WERI-Rb-1 (cell line): ENCODE results near the gene NINJ2.

Experiments
- DNase-seq: peaks from one replicate; pipeline ENCODE4 v3.0.0-alpha.2; 2020
- H3K27ac ChIP-seq: fragments of 250-450 bp; sonication (Bioruptor Pico); 2 replicates; pipeline ENCODE4 v1.5.1; 2020; ENCODE audit warnings: mild to moderate bottlenecking, moderate library complexity
- H3K27me3 ChIP-seq: fragments of 250-450 bp; sonication (Bioruptor Pico); 2 replicates; pipeline ENCODE4 v1.5.1; 2021; ENCODE audit warnings: mild to moderate bottlenecking, low read depth, moderate library complexity; ENCODE audit not compliant: insufficient read depth, severe bottlenecking
- H3K36me3 ChIP-seq: fragments of 250-450 bp; sonication (Bioruptor Pico); 2 replicates; pipeline ENCODE4 v1.5.1; 2020; ENCODE audit warnings: mild to moderate bottlenecking, moderate library complexity
- H3K4me3 ChIP-seq: 2 replicates; pipeline ENCODE4 v1.5.1; 2011; ENCODE audit warnings: low read depth, mild to moderate bottlenecking, control low read depth, low read length
- H3K9me3 ChIP-seq: fragments of 250-450 bp; sonication (Bioruptor Pico); 2 replicates; pipeline ENCODE4 v1.5.1; 2021; ENCODE audit warnings: mild to moderate bottlenecking, moderate library complexity; ENCODE audit not compliant: severe bottlenecking
- TF ChIP-seq, protein P1 (sequence below): IDR thresholded peaks from 2 replicates; pipeline ENCODE4 v1.5.1; 2011; ENCODE audit warnings: low read depth, mild to moderate bottlenecking, control low read depth, inconsistent platforms, low read length

The NINJ2 gene

DNA sequence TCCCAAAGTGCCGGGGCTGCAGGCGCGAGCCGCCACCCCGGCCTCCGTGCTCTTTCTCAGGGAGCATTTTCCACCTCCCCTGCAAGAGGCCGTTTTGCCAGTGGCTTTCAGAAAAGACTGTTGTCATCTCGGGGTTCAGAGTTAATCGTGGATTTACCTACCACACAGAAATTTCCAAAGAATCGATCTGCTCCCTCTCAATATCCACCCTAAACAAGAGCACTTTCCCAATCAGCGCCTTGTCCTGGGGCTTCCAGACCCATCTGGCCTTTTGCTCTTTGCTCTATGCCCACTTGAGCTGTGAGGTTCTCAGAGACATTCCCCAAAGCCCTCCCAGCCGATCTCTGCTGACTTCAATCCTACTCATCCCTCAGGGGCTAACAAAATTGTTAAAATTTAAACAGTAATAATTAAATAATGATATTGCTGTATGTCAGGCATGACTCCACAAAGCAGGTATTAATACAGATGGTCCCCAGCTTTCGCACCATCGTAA is 86.6 kb downstream of the NINJ2 start:
- Histone ChIP-seq H3K9me3 (no peaks in the 10 kb centered on the region), H3K36me3 (no peaks in the 10 kb centered on the region), H3K27ac (no peak overlapping the region), H3K27me3 (no peaks in the 10 kb centered on the region), H3K4me3 (no peak overlapping the region)
- TF ChIP-seq, protein P1, sequence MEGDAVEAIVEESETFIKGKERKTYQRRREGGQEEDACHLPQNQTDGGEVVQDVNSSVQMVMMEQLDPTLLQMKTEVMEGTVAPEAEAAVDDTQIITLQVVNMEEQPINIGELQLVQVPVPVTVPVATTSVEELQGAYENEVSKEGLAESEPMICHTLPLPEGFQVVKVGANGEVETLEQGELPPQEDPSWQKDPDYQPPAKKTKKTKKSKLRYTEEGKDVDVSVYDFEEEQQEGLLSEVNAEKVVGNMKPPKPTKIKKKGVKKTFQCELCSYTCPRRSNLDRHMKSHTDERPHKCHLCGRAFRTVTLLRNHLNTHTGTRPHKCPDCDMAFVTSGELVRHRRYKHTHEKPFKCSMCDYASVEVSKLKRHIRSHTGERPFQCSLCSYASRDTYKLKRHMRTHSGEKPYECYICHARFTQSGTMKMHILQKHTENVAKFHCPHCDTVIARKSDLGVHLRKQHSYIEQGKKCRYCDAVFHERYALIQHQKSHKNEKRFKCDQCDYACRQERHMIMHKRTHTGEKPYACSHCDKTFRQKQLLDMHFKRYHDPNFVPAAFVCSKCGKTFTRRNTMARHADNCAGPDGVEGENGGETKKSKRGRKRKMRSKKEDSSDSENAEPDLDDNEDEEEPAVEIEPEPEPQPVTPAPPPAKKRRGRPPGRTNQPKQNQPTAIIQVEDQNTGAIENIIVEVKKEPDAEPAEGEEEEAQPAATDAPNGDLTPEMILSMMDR = no peak
- no peak for DNase-seq

DNA sequence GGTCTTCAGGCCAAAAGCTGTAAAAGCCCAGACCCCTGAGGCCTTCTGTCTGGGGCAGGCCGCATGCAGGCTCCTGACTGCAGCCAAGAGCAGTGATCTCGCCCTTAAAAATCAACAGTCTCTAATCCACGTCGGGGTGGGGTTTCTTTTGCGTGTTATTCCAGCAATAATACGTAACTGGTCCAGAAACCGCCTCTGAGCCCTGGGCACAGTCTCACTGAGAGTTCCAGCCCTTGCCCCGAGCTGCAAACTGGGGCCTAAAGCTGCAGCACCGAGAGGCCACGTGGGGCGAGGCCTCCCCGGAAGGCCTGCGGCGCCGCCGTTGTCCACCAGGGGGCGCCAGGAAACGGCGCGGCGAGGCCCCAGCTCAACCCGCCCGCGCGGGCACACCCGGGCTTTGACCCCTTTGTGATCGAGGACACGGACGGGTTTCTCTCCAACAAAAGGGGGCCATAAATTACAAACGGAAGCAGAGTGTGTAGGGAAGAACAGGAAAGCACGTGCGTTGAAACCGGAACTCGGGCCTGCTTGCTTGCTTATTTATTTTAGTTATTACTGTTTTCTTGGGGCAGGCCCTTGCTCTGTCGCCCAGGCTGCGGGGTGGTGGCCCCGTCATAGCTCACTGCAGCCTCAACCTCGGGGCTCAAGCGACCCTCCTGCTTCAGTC is 87.2 kb downstream of the NINJ2 start:
- Histone ChIP-seq H3K9me3 (no peaks in the 10 kb centered on the region), H3K4me3 (no peak overlapping the region), H3K36me3 (no peaks in the 10 kb centered on the region), H3K27ac (peak overlapping the region; percentile 47), H3K27me3 (no peaks in the 10 kb centered on the region)
- DNase-seq = peak; percentile 79
- TF ChIP-seq, protein P1 = peak; percentile 93

DNA sequence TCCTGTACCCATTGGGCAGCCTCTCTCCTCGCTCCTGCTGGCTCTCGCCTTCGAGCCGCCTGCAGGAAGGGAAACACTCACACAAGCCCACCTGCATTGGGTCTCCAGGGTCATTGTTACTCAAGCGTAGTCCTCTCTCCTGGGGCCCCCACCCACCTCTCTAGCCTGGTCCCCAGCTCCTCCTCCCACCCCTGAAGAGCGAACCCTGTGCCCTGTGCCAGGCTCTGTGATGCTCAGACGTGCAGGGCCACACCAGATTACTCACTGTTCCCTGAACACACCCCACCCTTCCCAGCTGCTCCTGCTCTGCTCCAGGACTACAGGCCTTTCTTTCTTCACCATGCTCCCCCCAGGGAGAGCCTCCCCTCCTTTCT is 88.1 kb downstream of the NINJ2 start:
- Histone ChIP-seq H3K4me3 (no peak overlapping the region), H3K36me3 (no peaks in the 10 kb centered on the region), H3K27ac (no peak overlapping the region), H3K9me3 (no peaks in the 10 kb centered on the region), H3K27me3 (no peaks in the 10 kb centered on the region)
- DNase-seq = no peak
- TF ChIP-seq, protein P1 = no peak

DNA sequence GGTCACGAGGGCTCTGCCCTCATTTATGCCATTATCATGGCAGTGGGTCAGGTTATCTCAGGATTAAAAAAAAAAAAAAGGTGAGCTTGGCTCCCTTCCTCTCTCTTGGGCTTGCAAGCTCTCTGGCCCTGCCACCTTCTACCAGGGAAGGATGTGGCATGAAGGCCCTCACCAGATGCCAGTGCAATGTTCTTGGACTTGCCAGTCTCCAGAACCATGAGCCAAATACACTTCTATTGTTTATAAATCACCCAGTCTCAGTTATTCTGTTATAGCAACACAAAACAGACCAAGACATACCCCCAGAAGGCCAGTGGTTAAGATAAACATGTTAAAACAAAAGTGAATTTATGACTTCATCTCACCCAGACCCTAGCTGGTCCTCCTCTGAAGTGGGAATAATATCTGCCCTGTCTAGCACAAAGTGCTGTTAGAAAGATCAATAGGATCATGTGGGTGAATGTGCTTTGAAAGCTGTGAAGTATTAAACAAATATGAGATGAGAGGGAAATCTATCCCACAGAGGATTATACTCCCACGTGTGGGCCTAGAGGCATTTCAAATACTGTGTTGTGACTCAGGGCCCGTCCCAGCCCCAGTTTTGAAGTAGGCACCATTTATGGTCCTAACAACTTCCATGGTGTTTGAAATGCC is 88.6 kb downstream of the NINJ2 start:
- H3K9me3 ChIP-seq = no peaks in the 10 kb centered on the region
- H3K27me3 ChIP-seq = no peaks in the 10 kb centered on the region
- H3K27ac ChIP-seq = no peak overlapping the region
- TF ChIP-seq, protein P1 = no peak
- H3K36me3 ChIP-seq = no peaks in the 10 kb centered on the region
- DNase-seq = no peak
- H3K4me3 ChIP-seq = no peak overlapping the region

DNA sequence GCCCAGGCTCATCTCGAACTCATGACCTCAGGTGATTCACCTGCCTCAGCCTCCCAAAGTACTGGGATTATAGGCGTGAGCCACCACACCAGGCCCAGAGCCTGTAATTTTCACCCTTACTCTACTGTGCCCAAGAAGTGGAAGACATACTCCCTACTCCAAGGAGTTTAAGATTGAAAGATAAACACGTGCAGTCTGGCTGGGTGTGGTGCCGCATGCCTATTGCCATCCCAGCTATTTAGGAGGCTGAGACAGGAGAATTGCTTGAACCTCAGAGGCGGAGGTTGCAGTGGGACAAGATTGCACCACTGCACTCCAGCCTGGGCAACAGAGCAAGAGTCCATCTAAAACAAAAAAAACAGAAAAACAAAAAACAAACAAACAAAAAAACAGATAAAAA is 90.0 kb downstream of the NINJ2 start:
- Histone ChIP-seq H3K9me3 (no peaks in the 10 kb centered on the region), H3K27ac (no peak overlapping the region), H3K27me3 (no peaks in the 10 kb centered on the region), H3K36me3 (no peaks in the 10 kb centered on the region), H3K4me3 (no peak overlapping the region)
- DNase-seq = no peak
- TF ChIP-seq, protein P1 = no peak

DNA sequence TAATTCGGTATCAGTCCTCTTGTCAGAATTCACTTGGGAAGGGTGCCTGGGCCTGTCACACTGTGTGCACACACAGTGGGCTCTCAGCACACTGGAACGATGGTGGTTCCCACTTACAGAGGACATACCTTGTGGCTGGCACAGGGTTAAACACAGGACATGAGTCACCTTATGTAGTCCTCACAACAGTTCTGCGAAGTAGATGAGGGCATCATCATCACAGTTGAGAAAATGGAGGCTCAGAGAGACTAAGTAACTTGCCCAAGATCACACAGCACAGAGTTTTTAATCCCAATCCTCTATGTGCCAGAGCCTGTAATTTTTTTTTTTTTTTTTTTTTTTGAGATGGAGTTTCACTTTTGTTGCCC is 90.7 kb downstream of the NINJ2 start:
- TF ChIP-seq, protein P1 = no peak
- Histone ChIP-seq H3K36me3 (no peaks in the 10 kb centered on the region), H3K27me3 (no peaks in the 10 kb centered on the region), H3K4me3 (no peak overlapping the region), H3K9me3 (no peaks in the 10 kb centered on the region), H3K27ac (no peak overlapping the region)
- no peak for DNase-seq
